SW480 (cell line): ENCODE results near the gene TAF9.
"Not testable (repeated sequence)": the region's sequence is repeated elsewhere in the genome, so short reads cannot be mapped to it uniquely, and the experiment has no call there.

Source experiments
- DNase-seq: peaks from one replicate; pipeline ENCODE4 v3.0.0-alpha.2; 2016; ENCODE audit warnings: low spot score

Gene TAF9

GRCh38 chr5:69335341-69335935 is 33.9 kb downstream of the TAF9 start:
- no peak for DNase-seq

GRCh38 chr5:69334793-69335268 is 34.5 kb downstream of the TAF9 start:
- DNase-seq, result peak; percentile 77

- not testable (repeated sequence) for DNase-seq
Observed at GRCh38 chr5:69333668-69334315, 35.5 kb downstream of the TAF9 start.

GRCh38 chr5:69331528-69332445 is 37.5 kb downstream of the TAF9 start:
- DNase-seq, result no peak

- no peak for DNase-seq
Observed at GRCh38 chr5:69329905-69330489, 39.3 kb downstream of the TAF9 start.

GRCh38 chr5:69326365-69326764 is 43.0 kb downstream of the TAF9 start:
- DNase-seq, result no peak

GRCh38 chr5:69317391-69317790 is 51.9 kb downstream of the TAF9 start:
- no peak for DNase-seq

- no peak for DNase-seq
Observed at GRCh38 chr5:69315972-69316371, 53.3 kb downstream of the TAF9 start.
